CD4-positive, alpha-beta memory T cell (primary cell): ENCODE data around the gene ZNF346. TPM values are rescaled to one million over a fixed set of nuclear protein-coding genes. Genes with fewer than 3 reads are reported as not detected.

Experiments
- CTCF ChIA-PET: fragments of 350-600 bp; sonication (Branson Sonifier 250); formaldehyde crosslinking; loops from one replicate; lab custom pipeline; 2021; ENCODE audit warnings: inconsistent platforms; ENCODE audit not compliant: partially characterized antibody; lab: Charles Lee
- POLR2A ChIA-PET: fragments of 350-600 bp; sonication (Branson Sonifier 250); formaldehyde crosslinking; loops from one replicate; lab custom pipeline; 2021; ENCODE audit not compliant: partially characterized antibody; lab: Charles Lee
- DNase-seq, 5 donors: peaks; one replicate each; pipeline versions ENCODE4 v3.0.0 to v3.0.0-alpha.2; 2020 to 2022; ENCODE audit warnings: mixed read lengths in 1 of 5
- H3K27ac ChIP-seq: one replicate; pipeline ENCODE4 v1.7.0; 2013; ENCODE audit warnings: low read depth, low read length
- H3K27me3 ChIP-seq: 2 replicates; pipeline ENCODE4 v1.7.0; 2013; ENCODE audit warnings: mild to moderate bottlenecking, low read length, moderate library complexity; ENCODE audit not compliant: insufficient read depth
- H3K36me3 ChIP-seq: 2 replicates; pipeline ENCODE4 v1.7.0; 2013; ENCODE audit warnings: mild to moderate bottlenecking, low read length, moderate library complexity; ENCODE audit not compliant: insufficient read depth
- H3K4me1 ChIP-seq: 2 replicates; pipeline ENCODE4 v1.7.0; 2013; ENCODE audit warnings: mild to moderate bottlenecking, low read length, moderate library complexity; ENCODE audit not compliant: insufficient read depth
- H3K4me3 ChIP-seq, 2 donors: one replicate each; pipeline ENCODE4 v1.7.0; 2013; ENCODE audit warnings: low read length in 2 of 2, mild to moderate bottlenecking in 1 of 2
- H3K9me3 ChIP-seq, 2 donors: one replicate each; pipeline ENCODE4 v1.7.0; 2013; ENCODE audit warnings: low read length in 2 of 2, control low read depth in 1 of 2; ENCODE audit not compliant: control insufficient read depth in 1 of 2
- H3K27ac Mint-ChIP-seq, 7 donors: one replicate each; pipeline ENCODE4 v1.8.0; 2020 to 2021; ENCODE audit warnings: mixed read lengths in 7 of 7, mild to moderate bottlenecking in 6 of 7, inconsistent platforms in 3 of 7, moderate library complexity in 3 of 7
- H3K27me3 Mint-ChIP-seq, 2 donors: one replicate each; pipeline ENCODE4 v1.8.0; 2020 to 2021; ENCODE audit warnings: mixed read lengths in 2 of 2
- H3K36me3 Mint-ChIP-seq, 2 donors: one replicate each; pipeline ENCODE4 v1.8.0; 2020 to 2021; ENCODE audit warnings: mixed read lengths in 2 of 2, inconsistent platforms in 1 of 2, mild to moderate bottlenecking in 1 of 2
- H3K4me1 Mint-ChIP-seq, 4 donors: one replicate each; pipeline ENCODE4 v1.8.0; 2020 to 2021; ENCODE audit warnings: mixed read lengths in 4 of 4, mild to moderate bottlenecking in 1 of 4
- H3K4me3 Mint-ChIP-seq, 8 donors: one replicate each; pipeline ENCODE4 v1.8.0; 2020 to 2021; ENCODE audit warnings: mixed read lengths in 8 of 8, mild to moderate bottlenecking in 7 of 8, moderate library complexity in 6 of 8, inconsistent platforms in 3 of 8
- H3K9me3 Mint-ChIP-seq, 8 donors: one replicate each; pipeline ENCODE4 v1.8.0; 2020 to 2021; ENCODE audit warnings: mixed read lengths in 8 of 8, mild to moderate bottlenecking in 5 of 8, inconsistent platforms in 3 of 8, moderate library complexity in 1 of 8
- intact Hi-C: fragments of 100-400 bp; cut with micrococcal nuclease; formaldehyde crosslinking; loops from one replicate; pipeline ENCODE4 v1.15.1; 2023
- polyA plus RNA-seq, 2 donors: library from polyadenylated mRNA; unstranded; fragments of 300-500 nt; fragmentation: Illumina TruSeq; gene quantifications; one replicate each; pipeline ENCODE4 v1.2.3, GENCODE V29; 2021
- total RNA-seq, 2 experiments: library from RNA; stranded (reverse); gene quantifications; one replicate each; pipeline ENCODE4 v1.2.3, GENCODE V29; 2021

Gene ZNF346
- total and polyA plus RNA-seq, 4 experiments from 2014 or later: 7.3 to 29.1 (median 21.4) TPM

DNA sequence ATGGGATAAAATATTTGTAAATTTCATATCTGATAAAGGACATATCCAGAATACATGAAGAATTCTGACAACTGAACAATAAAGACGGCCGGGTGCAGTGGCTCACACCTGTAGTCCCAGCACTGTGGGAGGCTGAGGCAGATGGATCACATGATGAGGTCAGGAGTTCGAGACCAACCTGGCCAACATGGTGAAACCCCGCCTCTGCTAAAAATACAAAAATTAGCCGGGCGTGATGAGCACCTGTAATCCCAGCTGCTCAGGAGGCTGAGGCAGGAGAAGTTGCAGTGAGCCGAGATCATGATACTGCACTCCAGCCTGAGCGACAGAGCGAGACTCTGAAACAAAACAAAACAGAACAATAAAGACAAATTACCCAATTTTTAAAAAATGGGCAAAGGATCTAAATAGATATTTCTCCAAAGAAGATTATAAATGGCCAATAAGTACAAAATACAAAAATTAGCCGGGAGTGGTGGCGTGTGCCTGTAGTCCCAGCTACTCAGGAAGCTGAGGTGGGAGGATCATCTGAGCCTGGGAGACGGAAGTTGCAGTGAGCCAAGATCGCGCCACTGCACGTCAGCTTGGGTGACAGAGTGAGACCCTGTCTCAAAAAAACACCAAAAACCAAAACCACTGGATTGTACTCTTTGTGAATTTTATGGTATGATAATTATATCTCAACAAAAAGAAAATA lies 101.4 kb downstream of the ZNF346 start:
- Histone ChIP-seq H3K27ac (no peak overlapping the region), H3K27me3 (no peaks in the 10 kb centered on the region), H3K9me3 (no peaks in the 10 kb centered on the region), H3K36me3 (no peaks in the 10 kb centered on the region), H3K4me3 (no peak overlapping the region), H3K4me1 (peaks cover 10% of the 10 kb centered on the region)
- CTCF ChIA-PET: interaction anchor here (0.9 to 4.0 kb wide), 2 partner anchors 10 to 53 kb away, joined by 3 to 28 read pairs; no protein-coding TSS in a partner anchor
- DNase-seq: no peak
- intact Hi-C loops: no loop called here
- Mint-ChIP-seq H3K9me3 (no peaks in the 10 kb centered on the region), H3K4me3 (peak overlapping the region in 1 of 8 donors; percentile 12), H3K27ac (peak overlapping the region in 1 of 7 donors; percentile 30), H3K36me3 (no peaks in the 10 kb centered on the region), H3K4me1 (peaks cover 8 to 10% (median 10%) of the 10 kb centered on the region in 4 donors), H3K27me3 (no peaks in the 10 kb centered on the region)
- POLR2A ChIA-PET: interaction anchor here (1.2 kb wide), 1 partner anchor 10 kb away, joined by 7 read pairs; the partner anchor contains the start of gene NSD1

DNA sequence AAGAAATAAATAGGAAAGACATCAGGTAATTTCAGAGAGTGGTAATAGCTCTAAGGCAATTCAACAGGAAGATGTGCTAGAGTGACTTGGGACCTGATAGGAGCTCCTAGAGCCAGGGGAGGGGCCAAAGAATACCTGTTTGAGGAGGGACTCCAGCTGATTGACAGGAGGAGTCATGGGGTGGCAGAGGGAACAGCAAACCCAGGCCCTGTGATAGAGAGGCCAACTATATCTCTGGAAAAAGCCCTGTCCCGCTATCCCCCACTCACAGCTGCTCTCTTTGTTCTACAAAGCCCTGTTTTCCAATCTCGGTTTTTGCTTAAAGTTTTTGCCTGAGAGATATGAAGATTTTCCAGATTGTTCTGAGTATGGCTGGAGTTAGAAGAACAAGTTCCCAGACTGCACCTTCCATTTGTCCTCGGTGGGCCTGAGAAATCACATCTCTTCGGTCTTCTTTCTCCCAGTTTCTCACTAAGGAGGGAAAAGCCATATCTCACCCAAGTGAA lies 102.0 kb downstream of the ZNF346 start:
- DNase-seq: no peak
- no peak overlapping the region for H3K4me3 ChIP-seq
- Mint-ChIP-seq H3K27me3 (no peaks in the 10 kb centered on the region), H3K27ac (peak overlapping the region in 3 of 7 donors; percentile 6 to 45 (median 37)), H3K36me3 (no peaks in the 10 kb centered on the region), H3K9me3 (no peaks in the 10 kb centered on the region), H3K4me3 (peak overlapping the region in 1 of 8 donors; percentile 12), H3K4me1 (peaks cover 14 to 16% (median 16%) of the 10 kb centered on the region in 4 donors)
- CTCF ChIA-PET: interaction anchor here (0.9 to 4.0 kb wide), 2 partner anchors 10 to 53 kb away, joined by 3 to 28 read pairs; no protein-coding TSS in a partner anchor
- no peaks in the 10 kb centered on the region for H3K36me3 ChIP-seq
- peaks cover 16% of the 10 kb centered on the region for H3K4me1 ChIP-seq
- no peaks in the 10 kb centered on the region for H3K27me3 ChIP-seq
- POLR2A ChIA-PET: interaction anchor here (1.2 kb wide), 1 partner anchor 9 kb away, joined by 7 read pairs; the partner anchor contains the start of gene NSD1
- intact Hi-C loops: no loop called here
- H3K27ac ChIP-seq: no peak overlapping the region
- no peaks in the 10 kb centered on the region for H3K9me3 ChIP-seq

DNA sequence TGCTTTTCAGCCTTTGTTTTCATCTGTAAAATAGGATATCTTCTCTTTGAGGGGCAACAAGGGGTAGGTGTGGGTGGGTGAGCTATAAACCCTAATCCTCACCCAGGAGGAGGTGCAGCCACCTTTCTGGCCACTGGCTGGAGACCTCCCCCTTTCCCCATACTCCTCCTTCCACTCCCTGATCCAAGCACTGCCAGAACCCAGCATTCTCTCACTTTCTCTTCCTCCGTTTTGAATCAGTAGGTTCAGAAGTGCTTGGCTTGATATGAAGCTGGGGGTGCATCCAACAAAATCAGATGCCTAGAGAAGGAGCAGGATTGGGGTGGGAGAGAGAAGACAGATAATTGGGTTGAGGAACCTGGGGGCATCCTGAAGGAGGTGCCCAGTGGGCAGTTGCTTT lies 104.3 kb downstream of the ZNF346 start:
- Histone ChIP-seq H3K4me3 (no peak overlapping the region), H3K27me3 (no peaks in the 10 kb centered on the region), H3K9me3 (no peaks in the 10 kb centered on the region), H3K4me1 (peaks cover 28% of the 10 kb centered on the region), H3K36me3 (no peaks in the 10 kb centered on the region), H3K27ac (no peak overlapping the region)
- H3K4me3 Mint-ChIP-seq: no peak overlapping the region
- H3K27me3 Mint-ChIP-seq: no peaks in the 10 kb centered on the region
- intact Hi-C loops: no loop called here
- ChIA-PET POLR2A (interaction anchor here (0.6 to 0.8 kb wide), 2 partner anchors 12 to 765 kb away, joined by 3 read pairs; partner anchors contain the start of gene KIAA1191), CTCF (interaction anchor here (0.7 to 4.0 kb wide), 3 partner anchors 13 to 119 kb away, joined by 4 to 28 read pairs (median 5); no protein-coding TSS in a partner anchor)
- H3K36me3 Mint-ChIP-seq: peaks cover 0 to 4% of the 10 kb centered on the region in 2 donors
- peak overlapping the region in 1 of 7 donors; percentile 44 for H3K27ac Mint-ChIP-seq
- no peaks in the 10 kb centered on the region for H3K9me3 Mint-ChIP-seq
- DNase-seq: no peak
- peaks cover 25 to 39% (median 33%) of the 10 kb centered on the region in 4 donors for H3K4me1 Mint-ChIP-seq

DNA sequence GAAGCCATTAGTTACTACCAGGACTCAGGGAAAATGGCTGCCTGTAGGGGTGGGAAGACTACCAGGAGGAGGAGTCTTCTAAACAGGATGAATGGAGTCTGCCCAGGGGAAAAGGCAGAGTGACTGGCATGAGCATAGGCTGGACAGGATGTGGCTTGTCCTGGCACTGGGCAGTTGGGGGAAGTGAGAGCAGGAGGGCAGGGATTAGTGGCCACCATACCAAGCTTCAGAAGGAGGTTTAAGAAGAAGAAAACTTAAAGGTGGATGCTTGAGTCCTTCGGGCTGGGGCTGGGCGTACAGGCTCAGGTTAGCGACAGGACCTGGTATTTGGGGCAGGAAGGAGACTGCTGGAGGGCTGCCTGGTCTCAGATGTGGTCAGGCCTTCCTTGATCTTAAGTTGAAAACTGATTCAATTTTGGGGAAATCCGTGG lies 106.1 kb downstream of the ZNF346 start:
- H3K36me3 ChIP-seq: no peaks in the 10 kb centered on the region
- DNase-seq: peak in 2 of 5 donors; percentile 22 to 30
- peak overlapping the region; percentile 6 for H3K27ac ChIP-seq
- H3K4me1 ChIP-seq: peaks cover 28% of the 10 kb centered on the region
- no peaks in the 10 kb centered on the region for H3K9me3 ChIP-seq
- H3K4me3 ChIP-seq: peak overlapping the region in 1 of 2 donors; percentile 1
- Mint-ChIP-seq H3K4me1 (peaks cover 25 to 40% (median 33%) of the 10 kb centered on the region in 4 donors), H3K27ac (peak overlapping the region; percentile 37 to 91 (median 75)), H3K36me3 (peaks cover 0 to 4% of the 10 kb centered on the region in 2 donors), H3K4me3 (peak overlapping the region in 7 of 8 donors; percentile 30 to 79 (median 69)), H3K9me3 (no peaks in the 10 kb centered on the region), H3K27me3 (no peaks in the 10 kb centered on the region)
- H3K27me3 ChIP-seq: no peaks in the 10 kb centered on the region
- POLR2A ChIA-PET: interaction anchor here (1.1 to 2.1 kb wide), 2 partner anchors 10 to 20 kb away, joined by 4 to 9 read pairs; no protein-coding TSS in a partner anchor
- CTCF ChIA-PET: interaction anchor here (1.1 to 2.0 kb wide), 3 partner anchors 15 to 180 kb away, joined by 3 to 16 read pairs (median 8); no protein-coding TSS in a partner anchor
- intact Hi-C loops: no loop called here

DNA sequence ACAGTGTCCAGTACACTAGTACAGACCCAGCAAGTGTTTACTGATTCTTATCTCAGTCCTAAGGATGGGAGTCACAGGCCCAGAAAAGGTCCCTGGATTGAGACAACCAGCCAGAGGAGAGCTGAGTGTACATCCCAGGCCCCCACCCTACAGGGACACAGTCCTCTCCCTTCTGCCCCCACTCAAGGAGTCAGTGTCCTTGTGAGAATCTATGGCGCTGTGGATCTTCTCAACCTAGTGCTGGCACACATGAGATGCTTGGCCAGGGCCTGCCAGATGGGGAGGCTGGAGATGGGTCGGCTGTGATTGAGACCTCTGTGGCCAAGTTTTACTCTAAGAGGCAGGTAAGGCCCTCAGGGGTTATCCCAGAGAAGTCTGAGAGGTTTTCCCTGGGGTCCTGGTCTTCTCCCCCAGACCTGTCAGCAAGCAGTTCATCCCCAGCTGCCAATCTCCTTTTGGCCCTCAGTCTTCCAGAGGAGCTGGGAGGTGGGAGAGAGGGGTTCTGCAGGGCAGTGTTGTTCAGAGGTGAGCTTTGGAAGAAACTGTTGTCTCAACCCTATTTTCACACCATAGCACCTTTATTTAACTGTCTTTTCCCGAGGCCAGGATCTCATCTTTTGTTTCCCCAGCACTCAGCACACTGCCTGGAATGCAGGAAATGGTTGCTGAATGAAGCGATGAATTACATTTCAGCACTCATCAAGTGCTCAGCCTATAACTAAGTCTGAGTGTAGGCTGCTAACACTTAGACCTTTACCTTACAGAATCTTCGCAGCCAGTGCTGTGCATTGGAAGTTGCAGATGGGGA lies 107.9 kb downstream of the ZNF346 start:
- intact Hi-C loops: loop anchor here (5.0 kb wide), 2 partner anchors 172 to 327 kb away; partner anchors contain the start of genes PRELID1 and RAB24
- CTCF ChIA-PET: interaction anchor here (2.0 to 9.8 kb wide), 2 partner anchors 16 to 18 kb away, joined by 16 to 80 read pairs; no protein-coding TSS in a partner anchor
- Histone ChIP-seq H3K9me3 (no peaks in the 10 kb centered on the region), H3K4me1 (peaks cover 38% of the 10 kb centered on the region), H3K27ac (no peak overlapping the region), H3K4me3 (no peak overlapping the region), H3K36me3 (no peaks in the 10 kb centered on the region), H3K27me3 (no peaks in the 10 kb centered on the region)
- Mint-ChIP-seq H3K27ac (peak overlapping the region in 6 of 7 donors; percentile 58 to 95 (median 82)), H3K4me1 (peaks cover 30 to 51% (median 39%) of the 10 kb centered on the region in 4 donors), H3K36me3 (peaks cover 2 to 13% of the 10 kb centered on the region in 2 donors), H3K27me3 (no peaks in the 10 kb centered on the region), H3K9me3 (no peaks in the 10 kb centered on the region), H3K4me3 (peak overlapping the region in 5 of 8 donors; percentile 3 to 79 (median 48))
- no peak for DNase-seq
- POLR2A ChIA-PET: interaction anchor here (1.1 to 1.4 kb wide), 2 partner anchors 17 to 182 kb away, joined by 3 read pairs; no protein-coding TSS in a partner anchor
